ENCODE data around the gene ANKRD35. TPM values are rescaled to one million over a fixed set of nuclear protein-coding genes. Genes with fewer than 3 reads are reported as not detected.

The ANKRD35 gene
- total RNA-seq, 1 donor from 2014 or later = 0.33 TPM

GRCh38 chr1:145893306-145894055 is 7.8 kb upstream of the ANKRD35 start:
- no peak for DNase-seq (ENCODE audit: low read depth, low spot score)

- peak; percentile 52 for DNase-seq (ENCODE audit: low read depth, low spot score)
Observed at GRCh38 chr1:145892486-145893087, 6.9 kb upstream of the ANKRD35 start.

- DNase-seq (ENCODE audit: low read depth, low spot score) = peak; percentile 99
Observed at GRCh38 chr1:145891587-145892485, 6.2 kb upstream of the ANKRD35 start.

- peak; percentile 33 for DNase-seq (ENCODE audit: low read depth, low spot score)
Observed at GRCh38 chr1:145891143-145891542, 5.5 kb upstream of the ANKRD35 start.

GRCh38 chr1:145889722-145890121 is 4.1 kb upstream of the ANKRD35 start:
- no peak for DNase-seq (ENCODE audit: low read depth, low spot score)

- no peak for DNase-seq (ENCODE audit: low read depth, low spot score)
Observed at GRCh38 chr1:145887631-145888030, 2.0 kb upstream of the ANKRD35 start.

GRCh38 chr1:145886816-145887215 is 1.1 kb upstream of the ANKRD35 start:
- no peak for DNase-seq (ENCODE audit: low read depth, low spot score)

GRCh38 chr1:145886390-145886789 is 724 bp upstream of the ANKRD35 start:
- no peak for DNase-seq (ENCODE audit: low read depth, low spot score)

- DNase-seq (ENCODE audit: low read depth, low spot score) = peak; percentile 33
Observed at GRCh38 chr1:145884675-145885074, 991 bp downstream of the ANKRD35 start.

GRCh38 chr1:145879775-145880174 is 5.9 kb downstream of the ANKRD35 start:
- no peak for DNase-seq (ENCODE audit: low read depth, low spot score)

- DNase-seq (ENCODE audit: low read depth, low spot score) = no peak
Observed at GRCh38 chr1:145878724-145879123, 6.9 kb downstream of the ANKRD35 start.

- DNase-seq (ENCODE audit: low read depth, low spot score) = no peak
Observed at GRCh38 chr1:145877923-145878486, 7.7 kb downstream of the ANKRD35 start.

- no peak for DNase-seq (ENCODE audit: low read depth, low spot score)
Observed at GRCh38 chr1:145874646-145875045, 11.0 kb downstream of the ANKRD35 start.

- DNase-seq (ENCODE audit: low read depth, low spot score) = no peak
Observed at GRCh38 chr1:145871994-145872924, 13.4 kb downstream of the ANKRD35 start.

GRCh38 chr1:145868232-145868631 is 17.4 kb downstream of the ANKRD35 start:
- no peak for DNase-seq (ENCODE audit: low read depth, low spot score)

- no peak for DNase-seq (ENCODE audit: low read depth, low spot score)
Observed at GRCh38 chr1:145863282-145864018, 22.2 kb downstream of the ANKRD35 start.

GRCh38 chr1:145859491-145860023 is 26.1 kb downstream of the ANKRD35 start:
- peak; percentile 50 for DNase-seq (ENCODE audit: low read depth, low spot score)

GRCh38 chr1:145858901-145859490 is 26.7 kb downstream of the ANKRD35 start, which contains the start of gene PIAS3:
TSS of gene PIAS3 (minus strand) at chr1:145859081. CDS start at chr1:145858990, 91 bp downstream.
- DNase-seq (ENCODE audit: low read depth, low spot score) = peak; percentile 85
